GM12878 (cell line): ENCODE measurements around the gene SMIM31. TPM values are rescaled to one million over a fixed set of nuclear protein-coding genes. Genes with fewer than 3 reads are reported as not detected.

Experiments used
- ATAC-seq: fragments of 200-7000 bp; cut with Tn5 transposase; 3 replicates; pipeline ENCODE4 v1.9.1; 2020; ENCODE audit warnings: mild to moderate bottlenecking, moderate library complexity
- BruUV-seq: library from RNA; stranded (reverse); fragments of 400-500 nt; replicated peaks from 2 replicates; lab custom pipeline; 2021; lab: Mats Ljungman, UMichigan
- CTCF ChIA-PET: fragments of 300-600 bp; sonication (Branson Sonifier 250); formaldehyde crosslinking; extraction: SDS; loops from one replicate; lab custom pipeline; 2021; ENCODE audit warnings: inconsistent platforms; lab: Yijun Ruan, JAX
- POLR2A ChIA-PET: fragments of 350-600 bp; formaldehyde crosslinking; extraction: SDS; loops from one replicate; lab custom pipeline; 2021; ENCODE audit warnings: inconsistent platforms; lab: Charles Lee
- RAD21 ChIA-PET: fragments of 300-600 bp; sonication (Branson Sonifier 250); formaldehyde crosslinking; loops from one replicate; lab custom pipeline; 2023; ENCODE audit warnings: antibody characterized with exemption; ENCODE audit not compliant: unreplicated experiment; lab: Charles Lee
- SMC1A ChIA-PET: fragments of 300-600 bp; sonication (Branson Sonifier 250); formaldehyde crosslinking; loops from one replicate; lab custom pipeline; 2023; ENCODE audit not compliant: unreplicated experiment, uncharacterized antibody; lab: Charles Lee
- DNase-seq: peaks from one replicate; pipeline ENCODE4 v3.0.0-alpha.2; 2011; ENCODE audit warnings: low read depth, low spot score
- FAIRE-seq: peaks from 3 replicates; lab custom pipeline; 2011; peaks lifted over from hg19 to GRCh38; lab: Jason Lieb, UNC
- H2AFZ ChIP-seq: 2 replicates; pipeline ENCODE4 v1.6.0; 2011; ENCODE audit warnings: low read depth, low read length, control low read depth; ENCODE audit not compliant: control insufficient read depth
- H3K27ac ChIP-seq: 2 replicates; pipeline ENCODE4 v1.5.1; 2011; ENCODE audit warnings: control low read depth; ENCODE audit not compliant: control insufficient read depth, insufficient read depth
- H3K27me3 ChIP-seq, 2 experiments: replicated peaks in 1 of 2; 2 replicates each; pipeline versions ENCODE4 v1.6.0 to v1.6.1; 2011; ENCODE audit warnings: low read length in 1 of 2; ENCODE audit not compliant: control insufficient read depth in 2 of 2, insufficient read depth in 2 of 2
- H3K36me3 ChIP-seq, 2 experiments: 2 replicates each; pipeline ENCODE4 v1.5.1; 2011; ENCODE audit warnings: low read length in 1 of 2; ENCODE audit not compliant: control insufficient read depth in 2 of 2, insufficient read depth in 2 of 2
- H3K4me1 ChIP-seq: 2 replicates; pipeline ENCODE4 v1.6.1; 2011; ENCODE audit warnings: mild to moderate bottlenecking, low read length, moderate library complexity, mixed read lengths; ENCODE audit not compliant: control insufficient read depth, insufficient read depth
- H3K4me2 ChIP-seq: 2 replicates; pipeline ENCODE4 v1.6.0; 2011; ENCODE audit warnings: control low read depth; ENCODE audit not compliant: control insufficient read depth, insufficient read depth
- H3K4me3 ChIP-seq: fragments of 200-600 bp; sonication (generic); 2 replicates; pipeline ENCODE4 v1.5.1; 2016
- H3K79me2 ChIP-seq: 2 replicates; pipeline ENCODE4 v1.6.0; 2011; ENCODE audit warnings: low read length; ENCODE audit not compliant: control insufficient read depth, insufficient read depth
- H3K9ac ChIP-seq: 2 replicates; pipeline ENCODE4 v1.8.0; 2011; ENCODE audit warnings: low read length, control low read depth, mixed read lengths; ENCODE audit not compliant: control insufficient read depth, insufficient read depth
- H3K9me3 ChIP-seq: replicated peaks from 3 replicates; pipeline ENCODE4 v1.5.1; 2011; ENCODE audit warnings: mild to moderate bottlenecking, low read length; ENCODE audit not compliant: control insufficient read depth, insufficient read depth
- H4K20me1 ChIP-seq: 2 replicates; pipeline ENCODE4 v1.6.0; 2011; ENCODE audit not compliant: control insufficient read depth, insufficient read depth
- EZH2 ChIP-seq: IDR thresholded peaks from 2 replicates; pipeline ENCODE4 v1.6.1; 2012; ENCODE audit warnings: low read depth, mild to moderate bottlenecking, control low read depth, inconsistent platforms, low read length, borderline replicate concordance; ENCODE audit not compliant: control insufficient read depth
- MYC ChIP-seq: IDR thresholded peaks from 2 replicates; pipeline ENCODE4 v1.6.1; 2011; ENCODE audit warnings: mild to moderate bottlenecking, low read length, moderate library complexity, inconsistent platforms; ENCODE audit not compliant: insufficient read depth, insufficient replicate concordance, insufficient read length, severe bottlenecking
- RELA ChIP-seq: fragments of 450-650 bp; IDR thresholded peaks from 2 replicates; pipeline ENCODE4 v1.8.0; 2014; ENCODE audit warnings: borderline replicate concordance; ENCODE audit not compliant: partially characterized antibody
- ZNF384 ChIP-seq: IDR thresholded peaks from 2 replicates; pipeline ENCODE4 v1.6.1; 2012; ENCODE audit warnings: low read depth, mild to moderate bottlenecking, low read length, improper control_type of control experiment, borderline replicate concordance
- WGBS: methylation state at CpG from one replicate; pipeline ENCODE4 v1.1.6; 2016; ENCODE audit warnings: low lambda C conversion rate; ENCODE audit not compliant: insufficient replicate concordance, insufficient coverage; ENCODE audit errors: missing lambda C conversion rate; 5-methylcytosine and 5-hydroxymethylcytosine counted together
- in situ Hi-C: fragments of 300-500 bp; cut with MboI; formaldehyde crosslinking; loops from 9 replicates; pipeline ENCODE4 v1.14.3; 2018; ENCODE audit warnings: mixed read lengths
- intact Hi-C: fragments of 100-400 bp; cut with micrococcal nuclease; formaldehyde crosslinking; loops from one replicate; pipeline ENCODE4 v1.14.2; 2022; ENCODE audit not compliant: unreplicated experiment
- polyA plus RNA-seq, 11 experiments: library from polyadenylated mRNA; depleted of rRNA in 4 of 11; unstranded in 6 of 11; stranded (reverse) in 5 of 11; fragments of >200 nt; fragmentation: Nextera tagmentation in 4 of 11; fragmentation: Illumina TruSeq in 1 of 11; extraction: Ambion mirVana in 4 of 11; extraction: Trizol in 1 of 11; gene quantifications; 1 replicate in 1 of 11; 2 replicates in 10 of 11; pipeline versions ENCODE4 v1.2.1 to v1.2.3, GENCODE V29; 2011 to 2016; ENCODE audit warnings: inconsistent platforms in 2 of 11, missing spikeins in 2 of 11, low read depth in 1 of 11
- total RNA-seq, 4 experiments: library from RNA; depleted of rRNA in 3 of 4; stranded (reverse); fragments of >200 nt in 3 of 4; fragmentation: Illumina TruSeq in 1 of 4; extraction: Trizol in 1 of 4; gene quantifications; 2 replicates each; pipeline versions ENCODE4 v1.2.1 to v1.2.3, GENCODE V29; 2013 to 2021
- TF ChIP-seq, protein P1 (sequence below): fragments of 450-650 bp; IDR thresholded peaks from 2 replicates; pipeline ENCODE4 v1.6.1; 2014; ENCODE audit warnings: mild to moderate bottlenecking

The SMIM31 gene
- total and polyA plus RNA-seq, 10 of the 15 experiments (the other 5 are each of a cell fraction or from before 2014, with no cell fraction given), result not detected

GRCh38 chr4:164770010-164770724 is 16.2 kb downstream of the SMIM31 start:
- SMC1A ChIA-PET, result interaction anchor here (0.5 to 2.1 kb wide), 6 partner anchors 10 to 675 kb away, joined by 3 to 5 read pairs (median 4); no protein-coding TSS in a partner anchor
- ATAC-seq, result no peak
- intact Hi-C loops, result no loop called here
- 21% methylated on average over 4 of the region's 4 CpGs for WGBS
- RAD21 ChIA-PET, result interaction anchor here (1.1 to 4.0 kb wide), 2 partner anchors 39 to 327 kb away, joined by 3 to 20 read pairs; no protein-coding TSS in a partner anchor
- no TSS peak for BruUV-seq
- no peaks in the 10 kb centered on the region for H3K27me3 ChIP-seq
- TF ChIP-seq RELA (no peak), ZNF384 (no peak), MYC (no peak), EZH2 (no peak)
- TF ChIP-seq, protein P1, sequence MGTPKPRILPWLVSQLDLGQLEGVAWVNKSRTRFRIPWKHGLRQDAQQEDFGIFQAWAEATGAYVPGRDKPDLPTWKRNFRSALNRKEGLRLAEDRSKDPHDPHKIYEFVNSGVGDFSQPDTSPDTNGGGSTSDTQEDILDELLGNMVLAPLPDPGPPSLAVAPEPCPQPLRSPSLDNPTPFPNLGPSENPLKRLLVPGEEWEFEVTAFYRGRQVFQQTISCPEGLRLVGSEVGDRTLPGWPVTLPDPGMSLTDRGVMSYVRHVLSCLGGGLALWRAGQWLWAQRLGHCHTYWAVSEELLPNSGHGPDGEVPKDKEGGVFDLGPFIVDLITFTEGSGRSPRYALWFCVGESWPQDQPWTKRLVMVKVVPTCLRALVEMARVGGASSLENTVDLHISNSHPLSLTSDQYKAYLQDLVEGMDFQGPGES, result no peak
- TF ChIP-seq, all 136 proteins: peak for 0
- H3K36me3 ChIP-seq, result no peaks in the 10 kb centered on the region
- CTCF ChIA-PET, result interaction anchor here (0.9 to 3.3 kb wide), 10 partner anchors 8 to 327 kb away, joined by 4 to 15 read pairs (median 5); partner anchors contain the start of gene TRIM61
- H3K9me3 ChIP-seq, result no peaks in the 10 kb centered on the region
- no peak overlapping the region for H2AFZ ChIP-seq
- H3K4me2 ChIP-seq, result no peak overlapping the region
- FAIRE-seq (no peak), DNase-seq (no peak)
- no peaks in the 10 kb centered on the region for H4K20me1 ChIP-seq
- no peaks in the 10 kb centered on the region for H3K79me2 ChIP-seq
- in situ Hi-C loops, result loop anchor here (10.0 kb wide), 2 partner anchors 145 to 215 kb away; no protein-coding TSS in a partner anchor
- no peak overlapping the region for H3K27ac ChIP-seq
- no peak overlapping the region for H3K9ac ChIP-seq
- POLR2A ChIA-PET, result no interaction called here
- no peaks in the 10 kb centered on the region for H3K4me1 ChIP-seq
- H3K4me3 ChIP-seq, result no peak overlapping the region
